NCI-H2196 treated with DMSO at 0.1 percent for 48 hours (cell line): ENCODE data around the gene CPSF4L.

Source experiments
- DNase-seq: peaks from one replicate; lab custom pipeline; 2025; ENCODE audit not compliant: unreplicated experiment; lab: John Stamatoyannopoulos, UW

CPSF4L gene

DNA sequence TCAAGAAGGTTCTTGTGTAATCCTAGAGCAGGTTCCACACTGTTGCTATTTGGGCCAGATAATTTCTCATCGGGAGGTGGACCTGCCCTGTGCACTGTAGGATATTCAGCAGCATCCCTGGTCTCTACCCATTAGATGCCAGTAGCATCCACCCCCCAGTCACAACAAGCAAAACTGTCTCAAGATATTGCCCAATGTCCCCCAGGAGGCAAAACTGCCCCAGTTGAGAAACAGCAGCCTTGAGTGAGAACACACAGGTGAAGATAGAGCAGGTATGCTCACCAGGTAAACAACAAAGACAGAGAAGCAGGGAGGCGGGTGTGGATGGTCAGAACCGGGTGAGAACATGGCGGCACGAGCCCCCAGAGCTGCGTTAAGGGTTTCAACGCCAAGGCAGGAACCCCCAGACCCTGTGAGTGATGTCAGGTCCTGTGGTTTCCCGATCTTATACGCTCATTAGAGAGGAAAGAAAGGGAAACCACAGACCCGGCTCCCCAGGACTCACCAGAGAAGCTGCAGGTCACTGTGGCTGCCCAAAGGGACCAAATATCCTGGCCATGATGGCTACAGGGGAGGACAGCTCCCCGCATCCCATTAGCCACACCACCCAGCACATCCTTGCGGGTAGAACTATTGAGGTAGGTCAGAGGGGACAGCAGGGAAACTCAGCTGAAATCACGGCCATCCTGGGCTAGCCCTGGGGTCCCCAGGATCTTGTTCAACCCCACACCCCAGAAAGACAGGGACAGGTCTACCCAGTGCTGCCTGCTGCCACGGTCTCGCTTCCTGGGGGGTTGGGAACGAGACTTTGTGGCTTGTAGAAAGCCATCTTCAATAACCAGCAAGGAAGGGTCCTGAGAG, 28.9 kb upstream of the CPSF4L start:
- DNase-seq = no peak

DNA sequence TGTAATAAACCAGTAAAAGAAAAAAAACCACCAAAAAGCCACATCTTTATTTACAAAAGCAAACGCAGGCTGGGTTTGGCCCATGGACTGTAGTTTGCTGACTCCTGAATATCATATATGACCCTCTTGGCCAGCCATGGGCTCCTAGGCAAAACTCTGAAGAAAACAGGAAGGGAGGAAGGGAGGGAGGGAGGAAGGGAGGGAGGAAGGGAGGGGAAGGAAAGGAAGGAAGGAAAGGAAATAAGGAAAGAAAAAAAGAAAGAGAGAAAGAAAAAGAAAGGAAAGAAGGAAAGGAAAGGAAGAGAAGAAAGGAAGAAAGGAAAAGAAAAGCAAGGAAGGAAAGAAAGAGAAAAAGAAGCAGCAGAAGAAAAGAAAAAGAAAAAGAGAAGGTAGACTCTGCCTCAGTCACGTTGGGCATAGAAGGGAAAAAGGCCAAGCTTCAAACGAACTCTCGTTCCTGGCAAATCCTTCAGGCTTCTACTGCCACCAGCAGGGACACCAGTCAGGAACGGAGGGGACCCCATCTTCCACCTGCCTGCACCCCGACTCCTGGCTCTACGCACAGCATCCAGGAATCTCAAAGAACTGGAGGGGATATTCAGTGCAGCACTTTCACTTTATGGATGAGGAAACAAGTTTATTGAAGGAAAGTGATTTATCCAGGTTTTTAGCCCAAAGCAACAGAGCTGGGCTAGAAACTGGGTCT, 28.0 kb upstream of the CPSF4L start:
- DNase-seq = no peak

DNA sequence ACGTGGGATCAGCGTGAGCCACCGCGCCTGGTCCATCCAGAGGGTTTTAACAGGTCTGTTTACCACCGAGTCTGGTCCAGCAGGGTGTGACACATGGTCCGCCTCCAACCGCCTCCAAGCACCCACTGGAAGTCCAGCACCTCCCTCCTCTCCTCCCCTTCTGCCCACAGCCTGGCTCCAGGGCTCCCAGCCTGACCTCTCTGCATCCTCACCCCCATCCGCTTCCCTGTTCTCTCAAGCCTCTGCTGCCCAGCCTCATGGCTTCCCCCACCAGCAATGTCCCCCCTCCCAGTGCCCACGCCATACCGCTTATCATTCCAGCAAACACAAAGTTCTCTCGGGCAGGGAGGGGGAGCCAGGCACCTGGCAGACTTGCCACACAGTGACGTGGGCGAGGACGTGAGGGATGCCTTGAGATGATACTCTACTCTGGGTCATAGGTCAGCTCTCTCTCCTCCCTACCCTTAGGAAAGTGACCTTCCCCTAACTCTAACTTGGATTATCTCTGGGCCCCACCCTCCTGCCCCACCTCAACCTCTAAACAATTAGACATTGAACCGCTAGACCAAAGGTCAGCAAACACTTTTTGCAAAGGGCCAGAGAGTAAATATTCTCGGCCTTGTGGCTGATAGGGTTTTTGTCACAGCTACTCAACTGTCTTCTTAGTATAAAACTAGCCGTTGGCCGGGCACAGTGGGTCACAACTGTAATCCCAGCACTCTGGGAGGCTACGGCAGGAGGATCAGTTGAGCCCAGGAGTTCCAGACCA, 27.0 kb upstream of the CPSF4L start:
- DNase-seq = no peak

DNA sequence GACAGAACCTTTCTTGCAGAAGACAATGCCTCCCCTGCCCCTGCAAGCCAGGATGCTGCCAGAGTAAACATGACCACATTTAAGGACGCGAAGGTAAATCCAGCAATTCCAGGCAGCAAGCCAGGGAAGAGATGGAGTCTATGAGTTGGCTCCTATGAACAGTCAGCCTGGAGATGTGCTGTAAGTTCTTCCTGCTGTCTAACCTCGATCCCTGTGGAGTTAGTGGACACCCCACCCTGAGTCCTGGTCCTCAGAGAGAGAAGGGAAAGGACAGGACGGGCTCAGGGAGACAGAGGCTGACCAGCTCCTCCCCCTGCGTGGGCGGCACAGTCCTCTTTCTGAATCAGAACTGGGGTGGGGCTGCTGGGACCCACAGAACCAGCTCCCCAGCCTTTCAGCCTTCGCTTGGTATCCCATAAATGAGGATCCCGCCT, 25.2 kb upstream of the CPSF4L start:
- no peak for DNase-seq

DNA sequence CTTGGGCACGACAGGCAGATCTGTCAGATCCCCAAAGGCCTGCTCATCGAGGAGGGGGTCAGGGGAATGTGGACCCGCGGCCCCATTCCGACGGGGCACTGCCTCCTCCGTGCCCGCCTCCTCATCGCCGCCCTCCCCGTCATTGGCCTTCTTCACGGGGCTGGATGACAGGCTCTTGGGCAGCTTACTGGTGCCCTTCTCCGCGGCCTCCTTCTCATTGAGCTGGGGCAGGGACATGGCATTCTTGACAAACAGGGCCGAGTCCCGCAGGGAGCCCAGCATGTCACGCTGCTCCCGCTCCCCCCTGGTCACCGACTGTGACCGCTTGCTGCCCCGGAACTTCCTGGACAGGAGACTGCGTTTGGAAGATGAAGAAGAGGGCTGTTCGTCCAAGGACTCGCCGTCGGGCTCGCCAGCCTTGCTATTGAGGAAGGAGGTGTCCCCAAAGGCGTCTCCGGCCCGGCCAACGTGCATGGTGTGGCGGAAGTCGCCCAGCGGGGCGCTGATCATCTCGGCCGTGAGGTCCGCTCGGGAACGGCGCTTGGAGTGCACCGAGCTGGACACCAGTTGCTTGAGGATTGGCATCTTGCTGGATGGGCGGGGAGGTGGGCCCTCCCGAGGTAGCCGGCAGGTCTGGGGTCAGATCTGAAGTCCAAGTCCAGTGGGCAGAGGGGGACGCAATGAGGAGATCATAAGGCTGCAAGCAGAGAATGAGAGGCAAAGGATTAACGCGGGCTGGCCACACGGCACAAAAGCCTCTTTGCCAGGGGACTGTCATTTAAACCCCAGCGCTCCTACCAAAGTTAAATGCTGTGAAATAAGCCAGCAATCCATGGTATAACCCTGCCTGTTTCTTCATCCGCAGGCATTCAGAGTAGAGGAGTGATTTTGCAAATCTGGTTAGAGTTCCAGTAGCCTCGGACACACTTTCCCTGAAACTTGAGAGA, 24.5 kb upstream of the CPSF4L start:
- DNase-seq = no peak

DNA sequence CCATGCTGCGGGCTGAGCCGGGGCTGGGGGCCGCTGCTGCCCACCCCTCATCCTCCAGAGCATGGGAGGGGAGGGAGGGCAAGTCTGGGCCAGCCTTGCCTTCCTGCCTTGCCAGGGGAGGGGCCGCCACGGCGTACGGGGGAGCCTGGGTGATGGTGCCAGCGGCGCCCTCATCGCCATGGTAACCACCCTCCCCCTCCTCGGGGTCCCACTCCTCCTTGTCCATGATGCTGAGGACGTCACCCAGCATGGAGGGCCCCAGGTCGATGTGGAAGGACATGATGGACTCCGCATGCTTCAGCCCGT, 23.9 kb upstream of the CPSF4L start:
- no peak for DNase-seq

DNA sequence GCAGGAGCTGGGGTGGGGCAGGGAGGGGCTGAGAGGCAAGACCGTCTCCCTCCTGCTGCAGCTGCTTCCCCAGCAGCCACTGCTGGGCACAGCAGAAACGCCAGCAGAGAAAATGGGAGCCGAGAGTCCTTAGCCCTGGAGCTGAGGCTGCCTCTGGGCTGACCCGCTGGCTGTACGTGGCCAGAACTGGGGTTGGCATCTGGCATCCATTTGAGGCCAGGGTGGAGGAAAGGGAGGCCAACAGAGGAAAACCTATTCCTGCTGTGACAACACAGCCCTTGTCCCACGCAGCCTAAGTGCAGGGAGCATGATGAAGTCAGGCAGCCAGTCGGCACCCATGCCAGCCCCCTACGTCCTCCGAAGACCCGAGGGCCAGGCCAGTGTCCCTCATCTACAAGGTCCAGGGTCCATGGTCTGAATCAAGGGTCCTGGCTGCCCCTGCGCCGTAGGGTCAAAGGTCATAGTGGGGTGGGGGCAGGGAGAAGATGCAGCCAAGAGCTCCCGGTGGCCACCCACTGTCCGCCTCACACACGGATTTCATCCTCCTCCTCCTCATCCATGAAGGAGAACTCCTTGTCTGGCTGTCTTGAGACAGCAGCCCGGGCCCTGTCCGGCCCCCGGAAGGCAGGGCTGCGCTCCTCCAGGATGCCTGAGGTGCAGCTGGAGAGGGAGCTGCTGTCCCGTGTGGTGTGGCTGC, 23.4 kb upstream of the CPSF4L start:
- no peak for DNase-seq

DNA sequence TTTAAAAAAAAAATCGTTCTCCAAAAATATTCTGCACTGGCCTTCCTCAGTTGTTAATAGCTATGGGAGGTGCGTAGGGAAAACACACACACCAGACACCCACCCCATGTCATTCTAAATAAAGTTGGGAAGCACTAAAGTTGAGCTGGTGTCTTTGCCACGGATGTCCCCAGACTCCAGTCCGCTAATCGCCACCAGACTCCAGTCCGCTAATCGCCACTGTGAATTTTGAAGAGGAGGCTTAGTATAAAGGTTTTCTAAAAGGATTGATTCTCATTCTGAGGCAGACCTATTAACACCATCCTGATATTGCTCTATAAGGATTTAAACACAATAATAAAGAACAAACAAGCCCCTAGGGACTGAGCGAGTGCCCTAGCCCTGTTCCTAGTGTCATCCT, 22.7 kb upstream of the CPSF4L start:
- DNase-seq = no peak

DNA sequence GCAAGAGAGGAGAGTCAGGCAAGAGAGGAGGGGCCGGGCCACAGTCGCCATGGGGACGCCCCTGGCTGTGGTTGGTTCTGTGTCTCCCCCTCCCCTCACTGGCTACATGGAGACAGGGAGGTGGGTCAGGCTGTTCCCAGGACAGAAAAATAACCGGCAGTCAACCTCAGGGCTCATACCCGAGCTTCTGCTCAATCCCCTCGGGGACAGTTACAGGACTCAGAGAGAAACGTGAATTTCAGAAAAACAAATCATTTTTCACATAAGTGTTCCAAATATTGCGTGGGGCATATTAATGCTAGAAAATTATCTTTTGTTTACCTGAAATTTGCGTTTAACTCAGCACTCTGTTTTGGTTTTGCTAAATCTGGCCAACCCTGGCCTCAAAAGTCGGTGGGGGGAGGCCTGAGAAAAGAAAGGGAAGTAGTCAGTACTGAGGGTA, 22.2 kb upstream of the CPSF4L start:
- DNase-seq = no peak

DNA sequence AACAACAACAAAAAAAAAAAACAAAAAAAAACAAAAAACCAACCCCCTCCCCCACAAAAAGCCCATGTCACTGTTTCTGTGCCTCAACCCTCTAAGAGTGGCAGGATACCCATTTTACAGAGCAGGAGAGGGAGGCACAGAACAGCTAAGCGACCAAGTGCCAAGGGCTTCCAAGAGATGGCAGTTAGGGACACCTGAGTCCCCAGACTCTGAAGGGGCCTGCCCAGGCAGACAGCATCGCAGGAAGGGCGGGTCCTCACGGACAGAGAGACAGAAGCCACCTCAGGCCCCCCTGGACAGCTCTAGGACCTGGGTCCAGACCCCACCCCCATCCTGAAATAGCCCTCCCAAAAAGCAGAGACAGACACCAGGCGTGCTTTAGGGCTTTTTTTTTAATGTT, 21.6 kb upstream of the CPSF4L start:
- DNase-seq = no peak

DNA sequence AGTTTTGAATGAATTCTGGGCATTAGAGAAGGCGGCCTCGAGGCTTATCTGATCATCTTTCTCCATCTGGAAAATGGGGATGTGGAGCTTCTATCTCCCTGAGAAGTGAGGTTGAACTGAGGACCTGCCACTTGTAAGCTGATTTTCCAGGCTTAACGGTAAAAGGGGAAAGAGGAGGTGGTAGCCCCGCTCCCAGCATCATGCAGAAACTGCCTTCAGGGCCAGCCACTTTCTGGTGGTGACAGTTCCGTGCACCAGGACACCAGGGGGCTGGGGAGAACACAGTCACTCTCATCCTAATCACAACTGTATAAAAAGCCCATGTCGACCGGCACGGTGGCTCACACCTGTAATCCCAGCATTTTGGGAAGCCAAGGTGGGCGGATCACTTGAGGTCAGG, 20.9 kb upstream of the CPSF4L start:
- no peak for DNase-seq

DNA sequence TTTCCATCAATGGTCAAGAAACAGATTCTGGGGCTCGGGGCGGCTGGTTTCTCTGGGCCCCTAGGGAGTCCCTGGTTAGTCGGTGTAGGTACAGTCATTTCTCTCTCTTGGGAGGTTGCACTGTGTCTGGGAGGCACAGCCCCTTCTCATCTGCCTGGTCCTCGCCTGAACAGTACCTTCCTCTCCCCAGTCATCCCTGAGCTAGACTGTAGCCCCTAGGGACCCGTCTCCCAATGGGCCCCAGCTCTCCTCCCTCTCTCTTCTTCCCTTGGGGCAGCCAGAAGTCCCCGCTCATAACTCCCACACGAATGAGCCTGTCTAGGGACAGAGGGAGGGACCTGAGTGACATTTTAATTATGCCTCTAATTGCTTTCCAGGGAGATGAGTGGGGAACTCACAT, 20.2 kb upstream of the CPSF4L start:
- DNase-seq = no peak

DNA sequence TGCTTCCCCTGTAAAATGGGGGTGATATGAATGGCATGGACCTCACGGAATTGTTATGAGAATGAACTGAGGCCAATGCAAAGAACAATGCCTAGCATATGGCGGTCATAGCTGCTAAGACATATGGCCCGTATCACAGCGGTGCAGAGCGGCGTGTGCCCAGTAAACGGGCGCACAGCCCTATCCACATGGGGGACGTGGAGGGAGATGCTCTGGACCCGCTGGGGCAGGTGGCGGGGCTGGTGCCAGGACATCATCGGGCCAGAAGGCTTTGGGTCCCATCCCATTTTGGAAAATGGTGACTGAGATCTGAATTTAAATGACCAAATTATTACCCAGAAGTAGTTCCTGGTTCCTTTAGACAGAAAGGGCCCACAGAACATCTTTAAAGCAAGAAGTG, 18.5 kb upstream of the CPSF4L start:
- DNase-seq = no peak

DNA sequence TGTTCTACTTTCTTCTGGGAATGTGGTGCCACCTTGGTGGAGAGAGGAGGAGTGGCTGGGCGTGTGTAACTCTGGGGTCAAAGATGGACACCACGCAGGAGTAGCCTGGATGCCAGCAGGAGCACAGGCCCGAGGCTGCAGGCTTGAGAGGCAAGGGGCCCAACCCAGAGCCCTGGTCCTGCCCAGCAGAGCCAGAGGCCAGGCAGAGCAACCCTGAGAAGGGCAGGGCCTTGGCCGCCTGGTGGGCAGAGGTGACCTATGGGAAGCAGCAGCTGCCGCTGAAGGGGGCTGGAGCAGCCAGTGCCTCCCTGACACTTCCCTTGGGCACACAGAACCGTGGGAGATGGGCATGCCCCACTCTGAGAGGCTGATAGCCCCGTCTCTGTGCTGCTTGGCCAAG, 18.0 kb upstream of the CPSF4L start:
- DNase-seq = no peak

DNA sequence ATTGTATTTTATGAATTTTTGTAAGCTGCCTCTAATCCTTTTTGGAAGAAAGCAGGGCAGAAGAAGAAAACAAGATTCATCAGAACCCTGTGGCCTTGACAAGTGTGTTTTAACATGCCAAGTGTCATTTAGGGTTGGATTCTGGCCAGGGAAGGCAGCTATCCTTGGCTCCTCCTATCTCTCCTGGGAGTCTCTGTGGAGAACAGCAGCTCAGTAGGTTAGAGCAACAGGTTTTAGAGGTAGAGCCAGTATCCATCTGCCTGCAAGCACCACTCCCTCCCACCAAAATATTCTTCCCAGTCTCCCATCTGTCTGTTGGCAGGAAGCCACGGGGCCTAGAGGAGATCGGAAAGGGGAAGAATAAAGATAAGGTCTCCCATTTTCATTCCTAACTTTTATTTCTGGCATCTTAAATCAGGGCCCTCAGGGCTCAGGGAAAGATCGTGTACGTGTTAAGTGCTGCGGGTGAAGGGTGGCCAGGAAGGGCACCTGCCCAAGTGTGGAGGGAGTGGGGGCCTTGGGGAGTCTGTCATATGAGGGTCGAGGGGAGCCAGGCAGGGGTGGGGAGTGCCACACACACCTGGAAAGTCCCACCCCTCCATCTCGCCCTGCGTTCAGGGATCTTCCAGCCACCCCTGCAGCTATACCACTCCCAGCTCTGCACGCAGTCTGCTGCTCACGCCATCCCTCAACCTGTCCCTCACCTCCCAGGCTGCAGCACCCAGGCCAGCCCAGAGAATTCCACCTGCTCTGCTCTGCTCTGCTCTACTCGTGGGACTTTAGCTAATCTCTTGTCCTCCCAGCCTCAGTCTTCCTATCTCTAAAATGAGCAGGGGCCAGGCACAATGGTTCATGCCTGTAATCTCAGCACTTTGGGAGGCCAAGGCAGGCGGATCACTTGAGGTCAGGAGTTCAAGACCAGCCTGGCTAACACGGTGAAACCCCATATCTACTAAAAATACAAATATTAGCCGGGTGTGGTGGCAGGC, 17.1 kb upstream of the CPSF4L start:
- DNase-seq = no peak

DNA sequence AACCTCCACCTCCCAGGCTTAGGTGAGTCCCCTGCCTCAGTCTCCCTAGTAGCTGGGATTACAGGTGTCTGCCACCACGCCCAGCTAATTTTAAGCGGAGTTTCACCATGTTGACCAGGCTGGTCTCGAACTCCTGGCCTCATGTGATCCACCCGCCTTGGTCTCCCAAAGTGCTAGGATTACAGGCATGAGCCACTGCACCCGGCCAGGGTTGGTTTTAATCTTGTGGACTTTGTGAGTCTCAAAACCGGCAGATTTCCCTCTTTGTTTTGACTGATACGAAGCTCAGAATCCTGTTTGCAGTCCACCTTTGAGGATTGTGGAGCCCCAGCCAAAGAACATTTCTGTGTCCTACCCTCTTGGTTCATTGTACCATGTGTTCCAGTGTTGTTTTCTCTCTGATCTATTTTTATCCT, 16.4 kb upstream of the CPSF4L start:
- DNase-seq = no peak

DNA sequence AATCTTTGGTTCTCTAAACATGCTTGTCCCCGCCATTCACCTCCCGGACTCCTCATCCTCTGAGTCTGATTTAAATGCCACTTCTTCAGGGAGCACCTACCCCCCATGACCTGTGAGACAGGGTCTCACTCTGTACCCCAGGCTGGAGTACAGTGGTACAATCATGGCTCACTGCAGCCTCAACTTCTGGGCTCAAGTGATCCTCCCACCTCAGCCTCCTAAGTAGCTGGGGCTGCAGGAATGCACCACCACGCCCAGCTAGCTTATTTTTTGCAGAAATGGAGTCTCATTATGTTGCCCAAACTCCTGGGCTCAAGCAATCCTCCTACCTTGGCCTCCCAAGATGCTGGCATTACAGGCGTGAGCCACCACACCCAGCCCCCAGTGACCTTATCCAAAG, 12.8 kb upstream of the CPSF4L start:
- DNase-seq = no peak

DNA sequence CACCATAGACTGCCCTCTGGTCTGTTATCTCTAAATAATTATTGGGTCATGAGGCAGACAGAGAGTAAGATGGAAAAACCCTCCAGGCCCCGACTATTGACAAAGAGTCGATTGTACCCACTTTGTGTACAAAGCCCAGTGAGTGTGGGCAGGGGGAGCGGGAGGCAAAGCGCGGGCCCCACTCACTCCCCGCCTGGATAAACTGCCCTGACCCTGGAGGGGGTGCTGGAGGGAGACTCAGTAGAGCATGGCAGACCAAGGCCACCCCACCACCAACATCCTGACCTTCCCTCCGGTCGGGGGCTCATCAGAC, 11.2 kb upstream of the CPSF4L start:
- no peak for DNase-seq

DNA sequence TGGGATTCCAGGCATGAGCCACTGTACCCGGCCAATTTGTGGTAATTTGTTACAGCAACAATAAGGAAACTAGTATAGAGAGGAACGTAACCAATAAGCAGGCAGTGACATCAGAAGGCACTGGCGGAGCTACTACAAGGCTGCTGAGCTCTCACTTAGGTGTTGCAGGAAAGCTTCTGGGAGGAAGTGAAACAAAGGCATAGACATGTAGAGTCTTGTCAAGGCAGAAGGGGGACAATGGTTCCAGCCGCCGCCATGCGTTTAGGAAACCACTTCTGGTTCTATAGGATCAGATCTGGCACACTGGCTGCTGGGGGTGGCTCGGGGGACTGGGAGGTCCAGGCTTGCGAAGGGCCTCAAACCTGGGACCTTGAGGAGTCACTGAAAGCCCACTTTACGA, 9.4 kb upstream of the CPSF4L start:
- no peak for DNase-seq
